GM21360 (cell line): ENCODE results near the gene MRPL49.
A peak's percentile ranks its signal among the peaks of the same experiment; 100 is the strongest.
"Not testable (repeated sequence)": the region's sequence is repeated elsewhere in the genome, so short reads cannot be mapped to it uniquely, and the experiment has no call there.

Source experiments
- ATAC-seq: cut with Tn5 transposase; IDR thresholded peaks from one replicate; pipeline ENCODE4 v1.9.1; 2021; ENCODE audit warnings: mild to moderate bottlenecking, moderate library complexity; ENCODE audit not compliant: unreplicated experiment

Gene MRPL49

DNA sequence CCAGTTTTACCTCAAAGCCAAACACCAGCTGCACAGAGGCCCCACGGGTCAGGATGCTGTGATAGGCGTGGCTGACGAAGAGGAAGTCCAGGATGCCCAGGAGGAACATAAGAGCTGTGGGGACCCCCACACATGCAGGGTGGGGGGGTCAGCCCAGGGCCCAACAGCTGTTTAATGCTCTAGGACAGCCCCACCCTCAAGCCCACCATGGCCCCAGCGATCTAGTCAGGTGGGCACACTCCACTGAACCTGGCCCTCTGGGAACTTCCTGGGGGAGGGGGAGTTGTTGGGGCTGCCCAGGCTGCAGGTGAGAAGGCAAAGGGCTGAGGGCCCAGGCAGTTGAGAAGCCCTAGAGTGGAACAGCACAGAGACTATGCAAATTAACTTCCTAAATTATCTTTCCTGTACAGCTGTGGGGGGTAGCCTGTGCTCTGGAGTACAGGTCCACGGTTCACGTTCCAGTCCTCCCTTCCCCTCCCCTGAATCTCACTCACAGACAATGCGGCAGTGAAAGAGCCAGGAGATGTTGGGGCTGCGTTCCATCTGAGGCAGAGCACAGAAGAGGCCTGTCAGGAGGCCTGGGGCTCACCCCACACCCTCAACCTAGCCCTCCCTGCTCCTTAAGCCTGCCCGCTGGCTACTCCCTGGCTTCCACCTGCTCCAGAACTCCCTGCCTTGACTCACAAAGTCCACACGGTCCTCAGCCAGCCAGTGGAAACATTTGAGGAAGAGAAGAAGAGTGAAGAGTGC, 10.3 kb downstream of the MRPL49 start:
- ATAC-seq, result no peak

GRCh38 chr11:65132988-65133700, 11.0 kb downstream of the MRPL49 start:
- no peak for ATAC-seq

- no peak for ATAC-seq
Observed at GRCh38 chr11:65133724-65134123, 11.6 kb downstream of the MRPL49 start.

DNA sequence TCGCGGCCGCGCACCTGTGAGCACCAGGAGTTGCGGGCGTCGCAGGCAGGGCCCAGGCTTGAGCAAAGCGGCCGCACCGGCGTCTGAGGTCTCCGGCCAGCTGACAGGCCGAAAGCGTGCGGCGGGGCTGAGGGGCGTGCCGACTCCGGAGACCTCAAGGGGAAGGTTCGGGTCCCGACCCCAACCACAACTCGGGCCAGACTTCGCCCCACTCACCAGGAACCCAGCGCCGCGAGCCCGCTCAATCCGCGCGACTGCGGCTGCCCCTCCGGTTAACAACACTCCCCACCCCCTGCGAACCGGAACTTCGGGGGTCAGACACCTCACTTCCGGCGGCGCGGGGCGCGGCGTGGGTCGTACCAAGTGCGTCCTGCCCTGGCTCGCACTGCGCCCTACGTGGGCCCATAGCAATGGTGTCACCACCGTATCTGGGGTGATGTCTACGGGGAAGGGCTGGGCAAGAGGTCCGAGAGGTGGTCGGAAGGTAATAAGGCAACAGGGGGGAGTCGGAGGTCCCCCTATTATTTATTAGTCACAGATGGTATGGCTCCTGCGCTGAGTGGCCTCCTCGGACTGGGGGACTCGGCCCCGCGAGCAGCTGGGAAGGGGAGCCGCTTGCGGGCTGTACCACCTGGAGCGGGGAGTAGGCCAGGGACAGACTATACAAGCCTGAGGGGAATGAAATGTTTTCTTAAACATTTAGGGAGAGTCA, 12.3 kb downstream of the MRPL49 start, which contains the start of gene SYVN1:
Gene SYVN1, minus strand, starts transcription at position 280 of the 712 bp plus-strand sequence. CDS start 918 bp downstream, outside the sequence.
- ATAC-seq, result peak; percentile 50

GRCh38 chr11:65134952-65135632, 13.0 kb downstream of the MRPL49 start:
- peak; percentile 57 for ATAC-seq

- ATAC-seq, result no peak
Observed at GRCh38 chr11:65135633-65136145, 13.6 kb downstream of the MRPL49 start.

DNA sequence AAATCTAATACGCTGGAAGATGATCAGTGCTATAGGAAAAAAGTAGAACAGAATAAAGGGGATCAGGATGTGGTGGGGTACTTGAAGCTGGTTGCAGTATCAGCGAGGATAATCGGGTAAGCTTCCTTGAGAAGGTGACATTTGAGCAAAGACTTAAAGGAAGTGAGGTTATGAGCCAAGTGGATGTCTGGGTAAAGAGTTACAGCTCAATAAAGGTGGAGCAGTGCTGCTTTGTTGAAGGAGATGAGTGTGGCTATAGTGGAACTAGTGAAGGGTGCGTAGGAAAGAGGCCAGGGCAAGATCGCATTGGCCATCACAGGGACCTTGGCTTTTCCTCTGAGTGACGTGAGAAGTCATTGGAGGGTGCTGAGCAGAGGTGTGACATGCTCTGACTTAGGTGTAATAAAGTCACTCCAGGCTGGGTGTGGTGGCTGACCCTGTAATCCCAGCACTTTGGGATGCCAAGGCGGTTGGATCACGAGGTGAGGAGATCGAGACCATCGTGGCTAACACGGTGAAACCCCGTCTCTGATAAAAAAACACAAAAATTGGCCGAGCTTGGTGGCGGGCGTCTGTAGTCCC, 14.5 kb downstream of the MRPL49 start:
- no peak for ATAC-seq

DNA sequence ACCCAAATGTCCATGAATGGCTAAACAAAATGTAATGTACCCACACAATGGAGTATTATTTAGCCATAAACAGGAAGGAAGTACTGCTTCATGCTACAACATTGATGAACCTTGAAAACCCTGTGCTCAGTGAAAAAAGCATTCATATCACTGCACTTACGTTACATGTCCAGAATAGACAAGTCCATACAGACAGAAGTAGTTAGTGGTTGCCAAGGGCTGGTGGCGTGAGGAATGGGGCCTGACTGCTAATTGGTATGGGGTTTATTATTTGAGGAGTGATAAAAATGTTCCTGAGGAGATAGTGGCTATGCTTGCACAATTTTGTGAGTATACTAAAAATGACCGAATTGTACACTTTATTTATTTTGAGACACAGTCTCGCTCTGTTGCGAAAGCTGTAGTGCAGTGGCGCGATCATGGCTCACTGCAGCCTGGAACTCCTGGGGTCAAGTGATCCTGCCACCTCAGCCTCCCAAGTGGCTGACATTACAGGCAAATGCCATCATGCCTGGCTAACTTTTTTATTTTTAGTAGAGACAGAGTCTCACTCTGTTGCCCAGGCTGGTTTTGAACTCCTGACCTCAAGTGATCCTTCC, 19.9 kb downstream of the MRPL49 start:
- no peak for ATAC-seq

- no peak for ATAC-seq
Observed at GRCh38 chr11:65147352-65148075, 25.4 kb downstream of the MRPL49 start.

DNA sequence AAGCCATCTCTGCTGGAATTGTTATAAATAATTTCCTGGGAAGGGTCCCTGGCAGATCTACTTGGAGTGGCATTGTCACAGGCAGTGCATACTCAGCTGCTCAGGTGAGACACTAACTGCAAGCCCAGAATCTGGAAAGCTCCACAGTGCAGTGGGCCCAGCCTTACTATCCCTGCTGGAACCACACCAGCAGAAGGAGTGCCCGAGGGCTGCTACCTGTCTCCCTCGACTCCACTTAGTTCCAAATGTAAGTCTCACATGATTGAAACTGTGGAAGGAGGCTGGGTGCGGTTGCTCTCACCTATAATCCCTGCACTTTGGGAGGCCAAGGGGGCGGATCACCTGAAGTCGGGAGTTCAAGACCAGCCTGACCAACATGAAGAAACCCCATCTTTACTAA, 26.5 kb downstream of the MRPL49 start:
- ATAC-seq, result no peak

DNA sequence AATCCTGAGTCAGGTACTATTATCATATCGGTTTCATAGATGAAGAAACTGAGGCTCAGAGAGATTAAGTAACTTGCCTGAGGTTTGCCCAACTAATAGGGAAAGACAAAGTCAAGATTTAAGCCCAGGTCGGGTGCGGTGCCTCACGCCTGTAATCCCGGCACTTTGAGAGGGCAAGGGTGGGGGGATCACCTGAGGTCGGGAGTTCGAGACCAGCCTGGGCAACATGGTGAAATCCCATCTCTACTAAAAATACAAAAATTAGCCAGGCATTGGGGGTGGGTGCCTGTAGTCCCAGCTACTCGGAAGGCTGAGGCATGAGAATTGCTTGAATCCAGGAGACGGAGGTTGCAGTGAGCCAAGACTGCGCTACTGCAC, 28.0 kb downstream of the MRPL49 start:
- ATAC-seq, result not testable (repeated sequence)

GRCh38 chr11:65150509-65151299, 28.6 kb downstream of the MRPL49 start:
- ATAC-seq, result no peak

GRCh38 chr11:65151331-65151899, 29.3 kb downstream of the MRPL49 start:
- ATAC-seq, result no peak

GRCh38 chr11:65152122-65152521, 30.0 kb downstream of the MRPL49 start:
- no peak for ATAC-seq

GRCh38 chr11:65156256-65156655, 34.1 kb downstream of the MRPL49 start:
- ATAC-seq, result no peak

DNA sequence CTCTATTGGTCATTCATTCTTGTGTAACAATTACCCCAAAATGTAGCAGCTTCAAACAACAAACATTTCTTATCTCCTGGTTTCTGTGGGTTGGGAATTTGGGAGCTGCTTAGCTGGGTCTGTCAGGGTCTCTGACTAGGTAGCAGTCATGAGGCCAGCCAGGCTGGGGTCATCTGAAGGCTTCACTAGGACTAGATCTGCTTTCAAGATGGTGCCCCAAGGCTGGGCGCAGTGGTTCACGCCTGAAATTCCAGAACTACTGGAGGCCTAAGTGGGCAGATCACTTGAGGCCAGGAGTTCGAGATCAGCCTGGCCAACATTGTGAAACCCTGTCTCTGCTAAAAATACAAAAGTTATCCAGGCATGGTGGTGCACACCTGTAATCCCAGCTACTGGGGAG, 34.8 kb downstream of the MRPL49 start:
- ATAC-seq, result no peak

DNA sequence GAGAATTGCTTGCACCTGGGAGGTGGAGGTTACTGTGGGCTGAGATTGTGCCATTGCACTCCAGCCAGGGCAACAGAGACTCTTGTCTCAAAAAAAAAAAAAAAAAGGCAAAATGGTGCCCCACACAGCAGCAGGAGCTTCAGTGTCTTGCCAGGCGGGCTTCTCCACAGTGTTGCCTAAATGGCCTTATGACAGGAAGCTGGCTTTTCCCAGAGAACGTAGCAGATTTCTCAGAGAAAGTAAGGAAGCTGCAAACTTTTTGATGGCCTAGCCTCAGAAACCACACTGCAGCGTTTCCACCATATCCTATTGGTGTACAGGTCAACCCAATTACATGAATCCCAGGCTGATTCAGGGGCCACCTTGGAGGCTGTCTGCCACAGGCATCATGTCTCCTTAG, 35.2 kb downstream of the MRPL49 start:
- no peak for ATAC-seq

GRCh38 chr11:65159012-65159411, 36.9 kb downstream of the MRPL49 start:
- no peak for ATAC-seq
